Immature natural killer cell (primary cell): Measurements from ENCODE around the gene TBC1D5. TPM values are rescaled to one million over a fixed set of nuclear protein-coding genes. Genes with fewer than 3 reads are reported as not detected.

Experiments
- DNase-seq, 3 donors: peaks; one replicate each; pipeline ENCODE4 v3.0.0; 2022; ENCODE audit warnings: mixed read lengths in 1 of 3
- H3K27ac Mint-ChIP-seq, 6 donors: one replicate each; pipeline ENCODE4 v1.8.0; 2020; ENCODE audit warnings: mixed read lengths in 6 of 6, mild to moderate bottlenecking in 5 of 6, inconsistent platforms in 4 of 6, moderate library complexity in 3 of 6
- H3K27me3 Mint-ChIP-seq, 3 donors: one replicate each; pipeline ENCODE4 v1.8.0; 2020 to 2021; ENCODE audit warnings: low read depth in 3 of 3, mild to moderate bottlenecking in 3 of 3, mixed read lengths in 3 of 3, moderate library complexity in 3 of 3, inconsistent platforms in 1 of 3
- H3K36me3 Mint-ChIP-seq, 3 donors: one replicate each; pipeline ENCODE4 v1.8.0; 2020; ENCODE audit warnings: mixed read lengths in 3 of 3, inconsistent platforms in 2 of 3, mild to moderate bottlenecking in 2 of 3
- H3K4me1 Mint-ChIP-seq, 2 donors: one replicate each; pipeline ENCODE4 v1.8.0; 2020; ENCODE audit warnings: inconsistent platforms in 2 of 2, mild to moderate bottlenecking in 2 of 2, mixed read lengths in 2 of 2, moderate library complexity in 1 of 2
- H3K4me3 Mint-ChIP-seq, 5 donors: one replicate each; pipeline ENCODE4 v1.8.0; 2020; ENCODE audit warnings: mild to moderate bottlenecking in 5 of 5, mixed read lengths in 5 of 5, inconsistent platforms in 3 of 5, moderate library complexity in 3 of 5
- H3K9me3 Mint-ChIP-seq, 6 donors: one replicate each; pipeline ENCODE4 v1.8.0; 2020; ENCODE audit warnings: mild to moderate bottlenecking in 6 of 6, mixed read lengths in 6 of 6, inconsistent platforms in 4 of 6, moderate library complexity in 3 of 6
- polyA plus RNA-seq, 3 donors: library from polyadenylated mRNA; unstranded; fragments of 300-500 nt; fragmentation: Illumina TruSeq; gene quantifications; one replicate each; pipeline ENCODE4 v1.2.3, GENCODE V29; 2021

Gene TBC1D5
- polyA plus RNA-seq, 3 donors from 2014 or later, result 20.5 to 49.2 (median 25.8) TPM

DNA sequence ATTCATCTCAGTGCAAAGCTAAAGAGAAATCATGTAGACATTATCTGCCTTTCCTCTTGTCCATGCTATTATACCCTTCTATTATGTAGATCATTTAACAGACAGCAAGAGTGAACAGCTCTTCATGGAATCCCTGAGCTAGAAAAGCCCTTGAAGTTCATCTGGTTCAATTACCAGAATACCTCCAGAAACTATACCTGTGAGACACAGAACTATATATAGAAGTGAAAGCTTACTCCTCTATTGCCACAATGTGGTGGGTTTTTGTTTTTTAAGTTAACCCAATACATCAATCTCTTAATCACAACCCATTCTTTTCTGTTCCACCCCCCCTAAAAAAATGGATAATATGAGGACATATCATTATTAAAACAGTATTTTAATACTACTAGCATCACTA, 510.0 kb downstream of the TBC1D5 start:
- Mint-ChIP-seq H3K27me3 (no peaks in the 10 kb centered on the region), H3K4me1 (peaks cover 16 to 20% of the 10 kb centered on the region in 2 donors), H3K36me3 (peaks cover 0 to 6% (median 0%) of the 10 kb centered on the region in 3 donors), H3K27ac (no peak overlapping the region), H3K4me3 (no peak overlapping the region), H3K9me3 (no peaks in the 10 kb centered on the region)
- no peak for DNase-seq

DNA sequence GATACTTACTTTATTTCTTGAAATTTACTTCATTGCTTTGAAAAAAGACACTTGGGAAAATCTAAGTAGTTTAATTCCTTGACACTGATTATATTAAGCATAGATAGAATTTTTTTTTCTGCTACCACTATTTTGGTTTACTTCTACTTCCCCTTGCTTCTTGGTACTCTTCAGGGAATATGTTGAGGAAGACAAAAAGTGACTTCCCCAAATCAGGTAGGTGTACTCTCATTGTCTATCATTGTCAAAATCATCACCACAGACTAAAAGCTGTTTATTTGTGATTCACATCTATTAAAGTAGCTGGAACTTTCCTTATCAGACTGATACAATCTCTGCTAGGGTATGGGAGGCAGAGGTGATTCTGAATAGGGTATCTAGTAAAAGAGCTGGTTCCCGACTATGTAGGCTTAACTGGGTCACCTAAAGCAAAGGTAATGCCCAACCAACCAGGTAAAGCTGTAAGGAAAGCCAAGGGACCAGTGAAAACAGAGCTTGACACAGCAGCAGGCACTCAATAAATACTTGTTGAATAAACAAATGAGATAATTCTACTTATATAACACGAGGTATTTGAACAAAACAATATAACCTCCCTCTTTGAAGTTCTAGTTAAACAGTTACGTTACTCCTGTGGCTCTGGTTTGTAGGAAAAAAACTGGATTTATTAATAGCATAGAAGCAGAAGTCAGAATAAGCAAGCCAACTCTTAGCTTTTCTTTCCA, 510.7 kb downstream of the TBC1D5 start:
- no peak overlapping the region for H3K4me3 Mint-ChIP-seq
- peaks cover 0 to 12% (median 0%) of the 10 kb centered on the region in 3 donors for H3K36me3 Mint-ChIP-seq
- peaks cover 24 to 28% of the 10 kb centered on the region in 2 donors for H3K4me1 Mint-ChIP-seq
- H3K27me3 Mint-ChIP-seq, result no peaks in the 10 kb centered on the region
- DNase-seq, result no peak
- H3K9me3 Mint-ChIP-seq, result no peaks in the 10 kb centered on the region
- no peak overlapping the region for H3K27ac Mint-ChIP-seq

DNA sequence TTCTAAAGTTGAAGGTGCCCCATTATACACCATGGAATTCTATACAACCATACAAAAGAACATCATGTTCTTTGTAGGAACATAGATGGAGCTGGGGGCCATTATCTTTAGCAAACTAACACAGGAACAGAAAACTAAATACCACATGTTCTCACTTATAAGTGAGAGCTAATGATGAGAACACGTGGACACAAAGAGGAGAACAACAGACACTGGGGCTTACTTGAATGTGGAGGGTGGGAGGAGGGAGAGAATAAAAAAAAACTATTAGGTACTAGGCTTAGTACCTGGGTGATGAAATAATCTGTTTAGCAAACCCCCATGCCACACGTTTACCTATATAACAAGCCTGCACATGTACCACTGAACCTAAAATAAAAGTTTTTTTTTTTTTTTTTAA, 515.0 kb downstream of the TBC1D5 start:
- Mint-ChIP-seq H3K9me3 (no peaks in the 10 kb centered on the region), H3K4me1 (peaks cover 18 to 28% of the 10 kb centered on the region in 2 donors), H3K36me3 (peaks cover under 1 to 13% (median under 1%) of the 10 kb centered on the region in 3 donors), H3K27ac (peak overlapping the region in 3 of 6 donors; percentile 9 to 65 (median 42)), H3K27me3 (no peaks in the 10 kb centered on the region), H3K4me3 (peak overlapping the region; percentile 6 to 68 (median 20))
- DNase-seq, result peak; percentile 7 to 19 (median 10)

DNA sequence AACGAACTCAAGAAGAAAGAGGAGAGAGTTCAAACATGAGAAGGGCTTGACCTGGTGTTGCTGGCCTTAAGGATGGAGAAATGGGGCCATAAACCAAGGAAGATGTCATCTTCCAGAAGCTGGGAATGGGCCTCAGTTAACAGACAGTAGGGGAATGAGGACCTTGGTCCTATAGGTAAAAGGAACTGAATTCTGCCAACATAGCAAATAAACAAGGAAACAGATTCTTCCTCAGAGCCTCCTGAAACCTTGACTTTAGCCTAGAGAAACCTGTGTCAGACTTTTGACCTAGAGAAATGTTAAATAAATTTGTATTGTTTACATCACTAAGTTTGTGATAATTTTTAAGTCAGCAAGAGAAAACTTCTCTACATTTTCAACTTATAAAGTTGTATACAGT, 520.9 kb downstream of the TBC1D5 start:
- H3K4me1 Mint-ChIP-seq, result peaks cover 0 to under 1% of the 10 kb centered on the region in 2 donors

DNA sequence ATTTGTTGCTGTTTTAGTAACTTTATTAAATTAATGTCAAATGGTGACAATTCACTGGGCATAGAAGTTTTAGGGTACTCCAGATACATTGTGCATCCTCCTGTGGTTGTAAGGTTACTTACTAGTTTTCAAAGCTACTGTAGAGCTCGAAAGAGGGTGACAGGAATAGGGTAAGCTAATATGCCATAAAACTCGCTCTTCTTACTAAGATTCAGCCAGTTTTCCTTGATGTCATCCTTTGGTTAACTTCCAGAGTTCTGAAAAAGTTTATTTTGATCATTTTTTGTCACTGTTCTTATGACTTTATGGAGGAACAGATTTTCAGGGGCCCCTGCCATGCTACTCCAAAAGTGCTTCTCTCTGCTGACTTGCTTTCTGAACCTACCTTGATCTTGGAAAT, 522.8 kb downstream of the TBC1D5 start:
- no peak for DNase-seq
- H3K4me3 Mint-ChIP-seq, result no peak overlapping the region
- H3K27ac Mint-ChIP-seq, result no peak overlapping the region
- no peaks in the 10 kb centered on the region for H3K4me1 Mint-ChIP-seq
- H3K27me3 Mint-ChIP-seq, result peaks cover 0 to 3% (median 2%) of the 10 kb centered on the region in 3 donors
- H3K9me3 Mint-ChIP-seq, result peaks cover 0 to 3% (median 0%) of the 10 kb centered on the region in 6 donors
- H3K36me3 Mint-ChIP-seq, result peaks cover 17 to 36% (median 32%) of the 10 kb centered on the region in 3 donors

More for the DNA sequence above, 520.9 kb downstream of the TBC1D5 start:
- Mint-ChIP-seq H3K27ac (no peak overlapping the region), H3K27me3 (peaks cover 0 to 3% (median 2%) of the 10 kb centered on the region in 3 donors), H3K9me3 (peaks cover 0 to 3% (median 0%) of the 10 kb centered on the region in 6 donors), H3K36me3 (peaks cover 17 to 36% (median 32%) of the 10 kb centered on the region in 3 donors), H3K4me3 (no peak overlapping the region)
- DNase-seq, result no peak

DNA sequence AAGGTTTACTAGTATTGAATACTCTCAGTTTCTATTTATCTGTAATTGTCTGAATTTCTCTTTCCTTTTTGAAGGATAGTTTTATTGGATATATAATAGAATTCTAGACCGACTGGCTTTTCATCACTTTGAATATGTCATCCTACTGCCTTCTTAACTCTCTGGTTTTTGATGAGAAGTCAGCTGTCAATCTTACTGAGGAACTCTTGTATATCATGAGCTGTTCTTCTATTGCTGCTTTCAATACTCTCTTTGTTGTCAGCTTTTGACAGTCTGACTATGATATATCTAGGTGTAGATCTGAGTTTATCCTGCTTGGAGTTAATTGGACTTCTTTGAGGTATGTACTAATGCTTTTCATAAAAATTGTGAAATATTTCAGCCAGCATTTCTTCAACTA, 523.8 kb downstream of the TBC1D5 start:
- H3K27ac Mint-ChIP-seq, result no peak overlapping the region
- no peaks in the 10 kb centered on the region for H3K4me1 Mint-ChIP-seq
- no peak overlapping the region for H3K4me3 Mint-ChIP-seq
- H3K27me3 Mint-ChIP-seq, result peaks cover 0 to 3% (median 2%) of the 10 kb centered on the region in 3 donors
- peaks cover 20 to 36% (median 32%) of the 10 kb centered on the region in 3 donors for H3K36me3 Mint-ChIP-seq
- H3K9me3 Mint-ChIP-seq, result peaks cover 0 to 3% (median 0%) of the 10 kb centered on the region in 6 donors
- DNase-seq, result no peak

DNA sequence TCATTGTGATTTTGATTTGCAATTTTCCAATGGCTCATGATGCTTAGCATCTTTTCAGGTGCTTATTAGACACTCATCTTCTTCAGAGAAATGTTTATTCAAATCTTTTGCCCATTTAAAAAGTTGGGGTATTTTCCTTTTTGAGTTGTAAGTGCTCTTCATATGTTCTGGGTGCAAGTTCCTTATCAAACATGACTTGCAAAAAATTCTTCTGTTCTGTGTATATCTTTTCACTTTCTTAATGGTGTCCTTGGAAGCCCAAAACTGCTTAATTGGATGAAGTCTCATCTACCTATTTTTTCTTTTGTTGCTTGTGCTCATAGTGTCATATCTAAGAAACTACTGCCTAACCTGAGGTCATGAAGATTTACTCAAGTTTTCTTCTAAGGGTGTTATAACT, 524.8 kb downstream of the TBC1D5 start:
- DNase-seq, result no peak
- no peaks in the 10 kb centered on the region for H3K4me1 Mint-ChIP-seq

DNA sequence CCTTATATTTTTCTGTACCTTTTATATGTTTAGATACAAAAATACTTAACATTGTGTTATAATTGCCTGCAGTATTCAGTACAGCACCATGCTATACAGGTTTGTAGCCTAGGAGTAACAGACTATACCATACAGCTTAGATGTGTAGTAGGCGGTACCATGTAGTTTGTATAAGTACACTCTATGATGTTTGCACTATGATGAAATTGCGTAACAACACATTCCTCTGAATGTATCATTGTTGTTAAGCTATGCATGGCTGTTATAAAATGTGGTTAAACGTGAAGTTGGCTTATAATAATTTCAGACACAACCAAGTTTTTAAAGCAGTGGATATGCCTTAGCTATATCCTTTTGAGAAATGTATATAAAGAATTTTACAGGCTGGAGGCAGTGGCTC, 529.3 kb downstream of the TBC1D5 start:
- Mint-ChIP-seq H3K4me1 (no peaks in the 10 kb centered on the region), H3K9me3 (no peaks in the 10 kb centered on the region), H3K36me3 (peaks cover 10 to 38% (median 27%) of the 10 kb centered on the region in 3 donors), H3K4me3 (no peak overlapping the region), H3K27ac (no peak overlapping the region), H3K27me3 (peaks cover 0 to 1% (median 0%) of the 10 kb centered on the region in 3 donors)
- no peak for DNase-seq

More for the DNA sequence above, 524.8 kb downstream of the TBC1D5 start:
- Mint-ChIP-seq H3K27me3 (peaks cover 0 to 3% (median 2%) of the 10 kb centered on the region in 3 donors), H3K36me3 (peaks cover 20 to 36% (median 36%) of the 10 kb centered on the region in 3 donors), H3K4me3 (no peak overlapping the region), H3K9me3 (peaks cover 0 to 3% (median 0%) of the 10 kb centered on the region in 6 donors), H3K27ac (no peak overlapping the region)

DNA sequence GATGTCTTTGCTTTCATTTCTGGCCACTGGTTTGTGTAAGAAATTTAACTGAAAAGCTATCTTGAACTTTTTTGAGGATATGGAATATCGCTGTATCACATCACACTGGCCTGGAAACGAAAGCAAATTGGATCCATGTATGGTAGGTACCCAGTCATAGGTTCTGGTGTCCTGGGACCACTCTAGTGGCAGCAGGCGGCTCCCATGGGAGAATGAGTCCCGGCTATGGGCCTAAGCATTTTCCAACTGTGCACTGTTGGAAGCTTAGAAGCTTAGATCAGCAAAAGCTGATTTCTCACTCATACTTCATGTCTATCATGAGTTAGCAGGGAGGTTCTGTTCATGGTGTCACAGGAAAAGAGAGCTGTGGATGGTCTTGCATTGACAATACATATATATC, 534.5 kb downstream of the TBC1D5 start:
- no peaks in the 10 kb centered on the region for H3K4me1 Mint-ChIP-seq
- peaks cover 0 to 8% (median 0%) of the 10 kb centered on the region in 6 donors for H3K9me3 Mint-ChIP-seq
- H3K4me3 Mint-ChIP-seq, result no peak overlapping the region
- H3K27me3 Mint-ChIP-seq, result peaks cover 0 to 1% (median 0%) of the 10 kb centered on the region in 3 donors
- DNase-seq, result no peak
- peaks cover 26 to 61% (median 41%) of the 10 kb centered on the region in 3 donors for H3K36me3 Mint-ChIP-seq
- H3K27ac Mint-ChIP-seq, result no peak overlapping the region

DNA sequence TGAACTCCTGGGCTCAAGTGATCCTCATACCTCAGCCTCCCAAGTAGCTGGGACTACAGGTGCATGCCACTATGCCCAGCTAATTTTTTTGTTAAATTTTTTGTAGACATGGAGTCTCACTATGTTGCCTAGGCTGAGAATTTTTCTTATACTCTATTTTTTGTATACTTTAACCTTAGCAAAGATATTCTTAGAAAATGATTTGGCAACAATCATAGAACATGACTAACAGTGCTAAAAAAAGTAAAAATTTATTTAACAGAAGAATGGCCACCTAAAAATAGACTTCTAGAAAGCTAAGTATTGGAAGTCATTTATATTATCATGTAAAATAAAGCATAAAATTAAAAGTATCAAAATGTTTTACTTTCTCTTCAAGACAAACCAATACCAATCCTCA, 535.4 kb downstream of the TBC1D5 start:
- no peak for DNase-seq
- H3K4me1 Mint-ChIP-seq, result peaks cover 0 to 2% of the 10 kb centered on the region in 2 donors
- peaks cover 3 to 18% (median 5%) of the 10 kb centered on the region in 6 donors for H3K9me3 Mint-ChIP-seq
- peaks cover 32 to 67% (median 49%) of the 10 kb centered on the region in 3 donors for H3K36me3 Mint-ChIP-seq
- no peak overlapping the region for H3K4me3 Mint-ChIP-seq
- no peak overlapping the region for H3K27ac Mint-ChIP-seq
- H3K27me3 Mint-ChIP-seq, result peaks cover 0 to 1% (median 0%) of the 10 kb centered on the region in 3 donors

DNA sequence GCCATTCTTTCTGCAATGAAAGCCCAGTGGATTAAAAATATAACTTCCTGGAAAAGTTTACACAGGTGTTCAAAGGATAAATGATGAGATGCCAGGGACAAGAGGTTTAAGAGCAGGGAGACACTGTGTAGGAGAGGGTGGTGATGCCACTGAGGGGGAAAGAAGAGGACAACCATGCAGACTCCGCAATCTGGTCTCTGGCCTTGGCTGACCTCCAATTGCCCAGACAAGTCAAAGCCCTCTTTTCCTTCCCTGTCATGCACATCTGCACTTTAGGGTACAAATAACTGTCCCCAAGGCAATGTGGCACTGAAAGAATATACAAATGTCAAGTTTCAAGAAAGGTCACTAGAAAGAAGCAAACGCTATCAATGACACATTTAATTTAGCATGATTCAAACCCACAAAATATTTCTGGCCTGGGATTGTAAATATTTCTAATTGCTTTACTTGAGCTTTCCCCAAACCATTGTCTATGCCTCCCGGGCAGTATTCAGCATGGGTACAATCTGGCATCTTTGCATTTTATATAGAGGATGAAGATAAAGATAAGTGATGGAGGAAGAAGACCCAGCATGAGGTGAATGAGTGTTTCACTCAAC, 538.3 kb downstream of the TBC1D5 start:
- Mint-ChIP-seq H3K4me1 (peaks cover 0 to 8% of the 10 kb centered on the region in 2 donors), H3K27me3 (no peaks in the 10 kb centered on the region), H3K36me3 (peaks cover 34 to 66% (median 49%) of the 10 kb centered on the region in 3 donors), H3K27ac (peak overlapping the region in 1 of 6 donors; percentile 17), H3K4me3 (no peak overlapping the region), H3K9me3 (peaks cover 6 to 23% (median 10%) of the 10 kb centered on the region in 6 donors)
- no peak for DNase-seq

DNA sequence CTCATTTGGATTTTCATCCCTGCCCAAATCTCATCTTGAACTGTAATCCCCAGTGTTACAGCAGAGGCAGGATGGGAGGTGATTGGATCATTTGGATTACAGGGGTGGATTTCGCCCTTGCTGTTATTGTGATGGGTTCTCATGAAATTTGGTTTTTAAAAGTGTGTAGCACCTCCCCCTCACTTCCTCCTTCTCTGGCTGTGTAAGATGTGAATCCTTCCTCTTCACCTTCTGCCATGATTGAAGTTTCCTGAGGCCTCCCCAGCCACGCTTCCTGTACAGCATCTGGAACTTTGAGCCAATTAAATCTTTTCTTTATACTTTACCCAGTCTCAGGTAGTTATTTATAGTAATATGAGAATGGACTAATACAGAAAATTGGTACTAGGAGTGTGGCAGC, 540.9 kb downstream of the TBC1D5 start:
- H3K4me1 Mint-ChIP-seq, result peaks cover 0 to 8% of the 10 kb centered on the region in 2 donors
- H3K27me3 Mint-ChIP-seq, result no peaks in the 10 kb centered on the region
- H3K27ac Mint-ChIP-seq, result no peak overlapping the region

DNA sequence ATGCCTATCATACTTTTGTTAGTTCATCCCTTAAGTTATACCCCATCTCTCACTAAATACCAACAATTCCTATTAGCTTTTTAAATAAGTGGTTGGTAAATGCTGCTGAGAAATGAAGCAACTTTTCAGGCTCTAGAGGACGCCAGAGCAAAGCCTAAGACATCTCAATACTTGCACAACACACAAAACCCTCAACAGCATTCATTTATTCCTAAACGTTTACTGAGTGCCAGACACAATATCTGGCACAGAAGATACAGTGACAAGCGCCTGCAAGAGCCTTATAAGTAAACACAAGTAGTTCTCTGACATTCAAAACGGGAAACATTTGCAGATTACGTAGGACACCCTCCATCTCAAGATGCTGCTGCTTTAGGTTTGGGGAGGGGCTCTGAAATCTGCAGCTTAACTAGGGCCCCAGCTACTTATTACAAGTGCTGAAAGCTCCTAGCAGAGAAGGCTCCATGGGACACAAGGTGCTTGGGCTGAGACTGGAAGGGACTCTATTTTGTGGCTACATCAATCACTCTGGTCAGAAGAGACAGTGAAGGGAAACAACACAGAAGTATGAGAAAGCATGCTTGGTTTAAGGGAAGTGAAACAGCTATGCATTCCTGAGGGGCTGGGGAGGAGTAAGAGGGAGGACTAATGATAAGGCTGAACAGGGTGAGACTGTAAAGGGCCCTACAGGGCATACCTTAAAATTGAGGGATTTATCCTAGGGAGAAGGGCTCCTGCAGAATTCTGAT, 546.4 kb downstream of the TBC1D5 start:
- Mint-ChIP-seq H3K9me3 (no peaks in the 10 kb centered on the region), H3K27ac (no peak overlapping the region), H3K4me1 (peaks cover 3 to 16% of the 10 kb centered on the region in 2 donors), H3K4me3 (no peak overlapping the region), H3K27me3 (peaks cover 0 to 3% (median 0%) of the 10 kb centered on the region in 3 donors), H3K36me3 (peaks cover 0 to 24% (median 22%) of the 10 kb centered on the region in 3 donors)
- DNase-seq, result no peak

More for the DNA sequence above, 540.9 kb downstream of the TBC1D5 start:
- peaks cover 34 to 65% (median 55%) of the 10 kb centered on the region in 3 donors for H3K36me3 Mint-ChIP-seq
- H3K9me3 Mint-ChIP-seq, result peaks cover 6 to 23% (median 10%) of the 10 kb centered on the region in 6 donors
- DNase-seq, result no peak
- H3K4me3 Mint-ChIP-seq, result no peak overlapping the region
